Measurements from ENCODE around the gene KRI1.

KRI1 gene

GRCh38 chr19:10517760-10518443 is 47.9 kb downstream of the KRI1 start:
- no peak for DNase-seq

- no peak for DNase-seq
Observed at GRCh38 chr19:10517361-10517759, 48.5 kb downstream of the KRI1 start, which contains the start of gene S1PR5. S1PR5 (minus strand) TSS chr19:10517447; CDS start chr19:10515011, 2,436 bp downstream.

GRCh38 chr19:10516671-10517286 is 49.0 kb downstream of the KRI1 start:
- no peak for DNase-seq

GRCh38 chr19:10516064-10516385 is 49.8 kb downstream of the KRI1 start:
- DNase-seq, result no peak

- DNase-seq, result no peak
Observed at GRCh38 chr19:10514211-10515145, 51.3 kb downstream of the KRI1 start.

GRCh38 chr19:10513223-10513622 is 52.6 kb downstream of the KRI1 start:
- no peak for DNase-seq

- DNase-seq, result peak; percentile 38
Observed at GRCh38 chr19:10510301-10510802, 55.5 kb downstream of the KRI1 start.

- DNase-seq, result no peak
Observed at GRCh38 chr19:10508707-10509106, 57.1 kb downstream of the KRI1 start.

GRCh38 chr19:10508036-10508435 is 57.8 kb downstream of the KRI1 start:
- DNase-seq, result no peak

GRCh38 chr19:10505583-10506229 is 60.1 kb downstream of the KRI1 start:
- peak; percentile 69 for DNase-seq

Measured in central memory CD4-positive, alpha-beta T cell (primary cell).